HG03025 (cell line): Measurements from ENCODE around the gene TIGAR.
A peak's percentile ranks its signal among the peaks of the same experiment; 100 is the strongest.

ENCODE experiments used
- ATAC-seq: cut with Tn5 transposase; IDR thresholded peaks from one replicate; pipeline ENCODE4 v1.9.1; 2021; ENCODE audit warnings: mild to moderate bottlenecking, moderate library complexity; ENCODE audit not compliant: unreplicated experiment, low FRiP score

Gene TIGAR

GRCh38 chr12:4301932-4302501, 19.0 kb upstream of the TIGAR start:
- ATAC-seq: no peak

GRCh38 chr12:4302881-4303280, 18.1 kb upstream of the TIGAR start:
- ATAC-seq: no peak

- ATAC-seq: no peak
Measured at GRCh38 chr12:4303750-4304149, 17.3 kb upstream of the TIGAR start.

- ATAC-seq: no peak
Measured at GRCh38 chr12:4307593-4308333, 13.2 kb upstream of the TIGAR start.

GRCh38 chr12:4308334-4308950, 12.6 kb upstream of the TIGAR start:
- no peak for ATAC-seq

- ATAC-seq: no peak
Measured at GRCh38 chr12:4311776-4312175, 9.2 kb upstream of the TIGAR start.

- ATAC-seq: no peak
Measured at GRCh38 chr12:4312251-4312650, 8.8 kb upstream of the TIGAR start.

GRCh38 chr12:4320497-4320852, 538 bp upstream of the TIGAR start:
- ATAC-seq: peak; percentile 23

- no peak for ATAC-seq
Measured at GRCh38 chr12:4322726-4323125, 1.7 kb downstream of the TIGAR start.

GRCh38 chr12:4323396-4323795, 2.4 kb downstream of the TIGAR start:
- ATAC-seq: no peak

GRCh38 chr12:4324366-4324765, 3.4 kb downstream of the TIGAR start:
- no peak for ATAC-seq

GRCh38 chr12:4325966-4326365, 5.0 kb downstream of the TIGAR start:
- no peak for ATAC-seq

GRCh38 chr12:4327293-4327692, 6.3 kb downstream of the TIGAR start:
- ATAC-seq: no peak

GRCh38 chr12:4330203-4330602, 9.2 kb downstream of the TIGAR start:
- ATAC-seq: no peak

GRCh38 chr12:4331221-4331620, 10.2 kb downstream of the TIGAR start:
- ATAC-seq: no peak

GRCh38 chr12:4331842-4332241, 10.8 kb downstream of the TIGAR start:
- ATAC-seq: no peak

- no peak for ATAC-seq
Measured at GRCh38 chr12:4346931-4347330, 25.9 kb downstream of the TIGAR start.

- no peak for ATAC-seq
Measured at GRCh38 chr12:4353785-4354208, 32.8 kb downstream of the TIGAR start.

- no peak for ATAC-seq
Measured at GRCh38 chr12:4355156-4356040, 34.4 kb downstream of the TIGAR start.

- ATAC-seq: no peak
Measured at GRCh38 chr12:4356041-4356327, 35.0 kb downstream of the TIGAR start.

GRCh38 chr12:4366090-4366489, 45.1 kb downstream of the TIGAR start:
- no peak for ATAC-seq
